K562 (cell line): ENCODE results near the gene CNGB1. TPM values are rescaled to one million over a fixed set of nuclear protein-coding genes. Genes with fewer than 3 reads are reported as not detected.

Experiments used
- ATAC-seq: fragments of 200-7000 bp; cut with Tn5 transposase; 3 replicates; pipeline ENCODE4 v1.9.1; 2020; ENCODE audit warnings: moderate library complexity
- BruUV-seq: library from RNA; stranded (reverse); fragments of 400-500 nt; replicated peaks from 2 replicates; lab custom pipeline; 2021; lab: Mats Ljungman, UMichigan
- CTCF ChIA-PET: fragments of 300-600 bp; formaldehyde crosslinking; extraction: SDS; loops from one replicate; lab custom pipeline; 2021; ENCODE audit warnings: low intra/inter-chr PET ratio; lab: Yijun Ruan, JAX
- POLR2A ChIA-PET: fragments of 300-600, 350-650 bp; sonication (Branson Sonifier 250); formaldehyde crosslinking; extraction: SDS; loops from one replicate; lab custom pipeline; 2021; ENCODE audit warnings: antibody characterized with exemption, inconsistent platforms; lab: Yijun Ruan, JAX
- DNase-seq, 4 experiments: peaks; one replicate each; pipeline versions ENCODE4 v3.0.0 to v3.0.0-alpha.2; 2011 to 2018; ENCODE audit warnings: low spot score in 3 of 4, mixed read lengths in 3 of 4; ENCODE audit errors: extremely low read depth in 1 of 4
- FAIRE-seq: peaks from 2 replicates; lab custom pipeline; 2011; peaks lifted over from hg19 to GRCh38; lab: Jason Lieb, UNC
- H2AFZ ChIP-seq: 2 replicates; pipeline ENCODE4 v1.6.0; 2011; ENCODE audit warnings: low read depth, low read length, control low read depth, inconsistent platforms
- H3K27ac ChIP-seq: fragments of 200-600 bp; 3 replicates; pipeline ENCODE4 v1.8.0; 2011; ENCODE audit warnings: low read depth, mild to moderate bottlenecking, control low read depth, inconsistent platforms, low read length, moderate library complexity, mixed read lengths; ENCODE audit errors: extremely low read depth
- H3K27me3 ChIP-seq, 2 experiments: fragments of 300-600 bp in 1 of 2; 2 replicates in 1 of 2; 3 replicates in 1 of 2; pipeline versions ENCODE4 v1.6.0 to v1.8.0; 2011; ENCODE audit warnings: inconsistent platforms in 2 of 2, low read length in 2 of 2, mild to moderate bottlenecking in 1 of 2, mixed read lengths in 1 of 2, moderate library complexity in 1 of 2; ENCODE audit not compliant: control insufficient read depth in 2 of 2, insufficient read depth in 2 of 2
- H3K36me3 ChIP-seq: fragments of 300-600 bp; 3 replicates; pipeline ENCODE4 v1.8.0; 2011; ENCODE audit warnings: mild to moderate bottlenecking, low read length, inconsistent platforms; ENCODE audit not compliant: control insufficient read depth, insufficient read depth
- H3K4me1 ChIP-seq, 2 experiments: fragments of 200-600 bp in 1 of 2; replicated peaks in 1 of 2; 2 replicates in 1 of 2; 3 replicates in 1 of 2; pipeline versions ENCODE4 v1.5.1 to v1.8.0; 2011; ENCODE audit warnings: inconsistent platforms in 2 of 2, low read length in 2 of 2, mild to moderate bottlenecking in 1 of 2, mixed read lengths in 1 of 2, moderate library complexity in 1 of 2; ENCODE audit not compliant: control insufficient read depth in 2 of 2, insufficient read depth in 2 of 2
- H3K4me2 ChIP-seq: 2 replicates; pipeline ENCODE4 v1.6.1; 2011; ENCODE audit warnings: low read length, control low read depth, inconsistent platforms, mixed read lengths; ENCODE audit not compliant: insufficient read depth
- H3K4me3 ChIP-seq: fragments of 200-600 bp; sonication (generic), shearing (Covaris generic); 2 replicates; pipeline ENCODE4 v1.5.1; 2016; ENCODE audit warnings: control low read depth, inconsistent platforms
- H3K79me2 ChIP-seq: fragments of 200-600 bp; 3 replicates; pipeline ENCODE4 v1.8.0; 2011; ENCODE audit warnings: low read length, inconsistent platforms; ENCODE audit not compliant: control insufficient read depth, insufficient read depth
- H3K9ac ChIP-seq, 2 experiments: 2 replicates each; pipeline versions ENCODE4 v1.6.0 to v1.6.1; 2011; ENCODE audit warnings: low read depth in 2 of 2, low read length in 2 of 2, control low read depth in 1 of 2, inconsistent platforms in 1 of 2, mild to moderate bottlenecking in 1 of 2, mixed read lengths in 1 of 2; ENCODE audit not compliant: insufficient read depth in 1 of 2
- H3K9me1 ChIP-seq: one replicate; pipeline ENCODE4 v1.6.0; 2011; ENCODE audit warnings: inconsistent platforms, mild to moderate bottlenecking, low read length, moderate library complexity; ENCODE audit not compliant: control insufficient read depth, insufficient read depth
- H3K9me3 ChIP-seq: replicated peaks from 2 replicates; pipeline ENCODE4 v1.5.1; 2011; ENCODE audit warnings: low read depth, low read length, inconsistent platforms; ENCODE audit not compliant: control insufficient read depth, insufficient read depth
- H4K20me1 ChIP-seq: replicated peaks from 2 replicates; pipeline ENCODE4 v1.6.1; 2011; ENCODE audit warnings: low read length, inconsistent platforms, mixed read lengths; ENCODE audit not compliant: control insufficient read depth, insufficient read depth
- CHD2 ChIP-seq: IDR thresholded peaks from 2 replicates; pipeline ENCODE4 v1.6.1; 2011; ENCODE audit warnings: low read depth, low read length
- COPS2 ChIP-seq: fragments of 450-650 bp; conservative IDR thresholded peaks from 2 replicates; pipeline ENCODE4 v1.6.1; 2016; ENCODE audit warnings: mild to moderate bottlenecking, moderate library complexity
- KLF16 ChIP-seq: IDR thresholded peaks from 2 replicates; pipeline ENCODE4 v1.6.1; 2016; ENCODE audit warnings: antibody characterized with exemption
- MAFG ChIP-seq: fragments of 450-650 bp; conservative IDR thresholded peaks from 2 replicates; pipeline ENCODE4 v1.6.1; 2016; ENCODE audit warnings: missing genetic modification characterization, missing compliant biosample characterization
- PHB2 ChIP-seq: fragments of 450-650 bp; IDR thresholded peaks from 2 replicates; pipeline ENCODE4 v1.6.1; 2017; ENCODE audit warnings: low read depth
- RCOR1 ChIP-seq, 2 experiments: IDR thresholded peaks; 2 replicates each; pipeline ENCODE4 v1.6.1; 2012; ENCODE audit warnings: low read depth in 2 of 2, low read length in 2 of 2, borderline replicate concordance in 1 of 2, improper control_type of control experiment in 1 of 2
- REST ChIP-seq, 2 experiments: fragments of 450-650 bp; formaldehyde crosslinking in 1 of 2; IDR thresholded peaks; 2 replicates each; pipeline versions ENCODE4 v1.4.0 to v1.6.1; 2014 to 2020; ENCODE audit warnings: mild to moderate bottlenecking in 2 of 2, borderline replicate concordance in 1 of 2, low read depth in 1 of 2
- SMC3 ChIP-seq: conservative IDR thresholded peaks from 2 replicates; pipeline ENCODE4 v1.6.1; 2011; ENCODE audit warnings: low read depth, low read length, improper control_type of control experiment; ENCODE audit not compliant: insufficient read depth
- SOX6 ChIP-seq: fragments of 450-650 bp; IDR thresholded peaks from 2 replicates; pipeline ENCODE4 v1.6.1; 2014; ENCODE audit warnings: mild to moderate bottlenecking
- TCF3 ChIP-seq: sonication (generic); formaldehyde crosslinking; IDR thresholded peaks from 2 replicates; pipeline ENCODE4 v1.4.0; 2020; ENCODE audit warnings: mild to moderate bottlenecking, missing genetic modification reagents
- TEAD4 ChIP-seq, 2 experiments: sonication (generic) in 1 of 2; formaldehyde crosslinking in 1 of 2; IDR thresholded peaks; 2 replicates each; pipeline versions ENCODE4 v1.6.1 to v1.8.0; 2012 to 2022; ENCODE audit warnings: borderline replicate concordance in 1 of 2, inconsistent platforms in 1 of 2, low read length in 1 of 2, mild to moderate bottlenecking in 1 of 2, missing genetic modification reagents in 1 of 2
- TFAM ChIP-seq: fragments of 250-450 bp; sonication (Bioruptor Pico); conservative IDR thresholded peaks from 2 replicates; pipeline ENCODE4 v1.5.0; 2021; ENCODE audit warnings: mild to moderate bottlenecking, moderate library complexity
- ZNF75A ChIP-seq: fragments of 450-650 bp; formaldehyde crosslinking; IDR thresholded peaks from 2 replicates; pipeline ENCODE4 v1.4.0; 2020; ENCODE audit warnings: mild to moderate bottlenecking
- WGBS: fragments of 100-300 bp; shearing (Covaris generic); methylation state at CpG from one replicate; pipeline ENCODE4 v1.1.6; 2016; ENCODE audit warnings: low coverage, mixed read lengths; ENCODE audit not compliant: insufficient coverage; ENCODE audit errors: missing lambda C conversion rate; 5-methylcytosine and 5-hydroxymethylcytosine counted together
- in situ Hi-C: fragments of 300-500 bp; cut with MboI; formaldehyde crosslinking; loops from 4 replicates; pipeline ENCODE4 v1.15.0; 2018; ENCODE audit warnings: inconsistent platforms, mixed read lengths
- intact Hi-C: fragments of 100-400 bp; cut with micrococcal nuclease; formaldehyde crosslinking; loops from 2 replicates; pipeline ENCODE4 v1.14.2; 2022
- polyA plus RNA-seq, 8 experiments: library from polyadenylated mRNA; depleted of rRNA in 4 of 8; stranded (reverse) in 5 of 8; unstranded in 3 of 8; fragments of >200 nt; fragmentation: Nextera tagmentation in 2 of 8; fragmentation: Illumina TruSeq in 1 of 8; extraction: Ambion mirVana in 2 of 8; extraction: Trizol in 1 of 8; gene quantifications; 2 replicates each; pipeline versions ENCODE4 v1.2.1 to v1.2.3, GENCODE V29; 2011 to 2014; ENCODE audit warnings: inconsistent platforms in 1 of 8, missing spikeins in 1 of 8
- total RNA-seq, 7 experiments: library from RNA; depleted of rRNA in 6 of 7; stranded (reverse); fragments of >200 nt in 6 of 7; fragmentation: Illumina TruSeq in 2 of 7; extraction: Trizol in 2 of 7; gene quantifications; 2 replicates each; pipeline versions ENCODE4 v1.2.1 to v1.2.3, GENCODE V29; 2011 to 2021; ENCODE audit warnings: low replicate concordance in 1 of 7

CNGB1 gene
- total and polyA plus RNA-seq, 9 of the 15 experiments (the other 6 are each of a cell fraction or from before 2014, with no cell fraction given) = not detected

GRCh38 chr16:57976331-57976796 is 5.4 kb upstream of the CNGB1 start:
- peak overlapping the region; percentile 74 for H3K4me2 ChIP-seq
- H3K27me3 ChIP-seq = no peaks in the 10 kb centered on the region
- ATAC-seq (peak; percentile 97), DNase-seq (peak; percentile 93 to 97 (median 94)), FAIRE-seq (peak; percentile 100)
- H3K9me3 ChIP-seq = no peaks in the 10 kb centered on the region
- H3K4me1 ChIP-seq = peaks cover 28 to 42% of the 10 kb centered on the region in 2 experiments
- H3K79me2 ChIP-seq = no peaks in the 10 kb centered on the region
- CTCF ChIA-PET = no interaction called here
- BruUV-seq = no TSS peak
- intact Hi-C loops (no loop called here), in situ Hi-C loops (no loop called here)
- no peaks in the 10 kb centered on the region for H4K20me1 ChIP-seq
- WGBS = 0% methylated on average over 1 of the region's 2 CpGs
- peak overlapping the region; percentile 56 to 80 for H3K9ac ChIP-seq
- no peak overlapping the region for H3K4me3 ChIP-seq
- peak overlapping the region; percentile 88 for H2AFZ ChIP-seq
- POLR2A ChIA-PET = interaction anchor here (0.6 to 2.4 kb wide), 6 partner anchors 9 to 301 kb away, joined by 3 to 18 read pairs (median 3); partner anchors contain the start of gene USB1
- H3K27ac ChIP-seq = peak overlapping the region; percentile 74
- peaks cover 6% of the 10 kb centered on the region for H3K9me1 ChIP-seq
- no peaks in the 10 kb centered on the region for H3K36me3 ChIP-seq
- TF ChIP-seq ZNF75A (CRISPR knock-in tag) = no peak
- peak; percentile 65; the same call in 1 of the 2 replicates for TF ChIP-seq PHB2
- peak; percentile 98 for TF ChIP-seq TCF3 (CRISPR knock-in tag)
- TF ChIP-seq TFAM (CRISPR knock-in tag) = no peak
- no peak for TF ChIP-seq COPS2
- peak; percentile 91 for TF ChIP-seq SOX6
- TF ChIP-seq MAFG = 0 out of 2 replicates have a peak, but pooled peaks have one; percentile 10
- TF ChIP-seq SMC3 = no peak
- peak; percentile 47; the same call in 1 of the 2 replicates for TF ChIP-seq REST (IDR thresholded peaks at IDR 0.05; ENCODE audit: borderline replicate concordance)
- TF ChIP-seq REST (CRISPR knock-in tag; IDR thresholded peaks at IDR 0.05; ENCODE audit: low read depth) = no peak
- TF ChIP-seq KLF16 = peak; percentile 83
- peak; percentile 94 for TF ChIP-seq TEAD4 (IDR thresholded peaks at IDR 0.05; ENCODE audit: low read length)
- TF ChIP-seq TEAD4 (CRISPR knock-in tag; IDR thresholded peaks at IDR 0.05; ENCODE audit: borderline replicate concordance) = no peak
- no peak for TF ChIP-seq CHD2
- TF ChIP-seq RCOR1 (IDR thresholded peaks at IDR 0.05; ENCODE audit: borderline replicate concordance in 1 of 2, low read depth in 2 of 2, low read length in 2 of 2) = peak in 1 of 2 experiments; percentile 89; a peak in 2 of 4 replicates
